GM19397 (cell line): ENCODE measurements around the gene SF3B1.
"Not testable (repeated sequence)": the region's sequence is repeated elsewhere in the genome, so short reads cannot be mapped to it uniquely, and the experiment has no call there.

Experiments used
- ATAC-seq: cut with Tn5 transposase; IDR thresholded peaks from one replicate; pipeline ENCODE4 v1.9.1; 2021; ENCODE audit warnings: mild to moderate bottlenecking, moderate library complexity; ENCODE audit not compliant: unreplicated experiment

SF3B1 gene

DNA sequence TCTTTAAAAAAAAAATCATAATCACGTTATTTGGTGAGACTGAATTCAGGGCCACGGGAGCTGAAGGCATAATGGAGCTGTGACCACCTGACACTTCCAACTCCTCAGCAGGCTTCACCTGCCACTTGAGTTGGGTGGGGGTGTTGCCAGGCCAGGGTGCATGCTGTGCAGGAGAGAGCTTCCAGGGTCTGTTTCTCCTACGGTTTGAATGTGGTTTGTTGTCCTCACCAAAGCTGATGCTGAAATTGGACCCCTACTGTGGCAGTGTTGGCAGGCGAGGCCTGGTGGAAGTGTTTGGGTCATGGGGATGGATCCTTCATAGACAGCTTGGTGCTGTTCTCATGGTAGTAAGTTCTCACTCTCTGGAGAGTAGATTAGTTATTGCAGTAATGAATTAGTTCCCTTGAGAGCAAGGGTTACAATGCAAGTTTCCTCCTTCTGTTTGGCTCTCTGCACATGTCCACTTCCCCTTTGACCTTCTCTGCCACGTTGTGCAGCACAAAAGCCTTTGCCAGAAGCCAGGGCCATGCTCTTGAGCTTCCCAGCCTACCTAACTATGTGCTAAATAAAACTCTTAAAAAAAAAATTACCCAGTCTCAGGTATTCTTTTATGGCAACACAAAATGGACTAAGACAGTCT, 86.0 kb downstream of the SF3B1 start:
- no peak for ATAC-seq

- no peak for ATAC-seq
Observed at GRCh38 chr2:197345846-197346370, 88.9 kb downstream of the SF3B1 start.

DNA sequence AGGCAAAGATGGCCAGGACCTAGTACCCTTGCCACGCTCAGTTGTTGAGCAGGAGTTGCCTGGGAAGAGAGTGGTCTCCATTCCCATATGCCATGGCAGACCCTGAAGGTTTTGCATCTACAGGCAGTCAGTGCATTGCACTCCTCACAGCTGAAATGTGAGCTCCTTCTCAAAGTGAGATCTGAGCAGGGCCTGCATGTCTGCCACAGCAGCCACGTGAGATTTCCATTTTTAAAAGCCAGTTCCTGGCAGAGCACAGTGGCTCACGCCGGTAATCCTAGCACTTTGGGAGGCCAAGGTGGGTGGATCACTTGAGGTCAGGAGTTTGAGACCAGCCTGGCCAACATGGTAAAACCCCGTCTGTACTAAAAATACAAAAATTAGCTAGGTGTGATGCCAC, 90.9 kb downstream of the SF3B1 start:
- not testable (repeated sequence) for ATAC-seq

DNA sequence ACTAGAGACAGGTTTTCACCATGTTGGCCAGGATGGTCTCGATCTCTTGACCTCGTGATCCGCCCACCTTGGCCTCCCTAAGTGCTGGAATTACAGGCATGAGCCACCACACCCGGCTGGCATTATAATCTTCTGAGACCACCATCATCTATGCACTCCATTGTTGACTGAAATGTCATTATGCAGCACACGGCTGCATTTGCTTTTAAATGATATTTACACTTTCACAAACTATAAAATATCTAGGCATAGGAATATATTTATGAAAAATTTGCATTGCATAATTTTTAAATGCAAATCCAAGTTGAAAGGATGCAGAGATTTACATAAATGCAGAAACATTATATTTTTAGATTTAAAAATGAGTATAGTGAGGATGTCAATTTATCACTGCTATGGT, 94.2 kb downstream of the SF3B1 start:
- no peak for ATAC-seq
